Left ventricle myocardium inferior (tissue), 1 donor: ENCODE results near the gene CTH. TPM values are rescaled to one million over a fixed set of nuclear protein-coding genes. Genes with fewer than 3 reads are reported as not detected.
A peak's percentile ranks its signal among the peaks of the same experiment; 100 is the strongest.

Experiments used
- DNase-seq: peaks from one replicate; pipeline ENCODE4 v3.0.0-alpha.2; 2020
- H3K27ac ChIP-seq: fragments of 200-600 bp; replicated peaks from 2 replicates; pipeline ENCODE4 v1.8.0; 2021
- H3K27me3 ChIP-seq: fragments of 200-600 bp; 2 replicates; pipeline ENCODE4 v1.8.0; 2021; ENCODE audit warnings: low read depth
- H3K36me3 ChIP-seq: fragments of 200-600 bp; 2 replicates; pipeline ENCODE4 v1.8.0; 2021
- H3K4me1 ChIP-seq: fragments of 200-600 bp; 2 replicates; pipeline ENCODE4 v1.8.0; 2021
- H3K4me3 ChIP-seq: fragments of 200-600 bp; 2 replicates; pipeline ENCODE4 v1.8.0; 2021; ENCODE audit warnings: mild to moderate bottlenecking, moderate library complexity
- H3K9me3 ChIP-seq: fragments of 200-600 bp; replicated peaks from 2 replicates; pipeline ENCODE4 v1.8.0; 2021
- intact Hi-C: fragments of 100-400 bp; cut with micrococcal nuclease; formaldehyde crosslinking; loops from one replicate; pipeline ENCODE4 v1.11.0; 2022
- total RNA-seq: library from RNA; stranded (reverse); fragmentation: NEBNext Ultra II Directional; extraction: Animal tissue kit (Norgen Biotek cat#: 25700); gene quantifications from one replicate; pipeline ENCODE4 v1.2.1, GENCODE V29; 2021
- TF ChIP-seq, protein P1 (sequence below): fragments of 200-600 bp; IDR thresholded peaks from 2 replicates; pipeline ENCODE4 v1.8.0; 2021; ENCODE audit warnings: antibody characterized with exemption, mild to moderate bottlenecking, borderline replicate concordance
- donor health status: DM: no; HTN: yes; CAD: no; lungs with severe emphysema.

The CTH gene
- total RNA-seq, 1 donor from 2014 or later: 0.91 TPM

DNA sequence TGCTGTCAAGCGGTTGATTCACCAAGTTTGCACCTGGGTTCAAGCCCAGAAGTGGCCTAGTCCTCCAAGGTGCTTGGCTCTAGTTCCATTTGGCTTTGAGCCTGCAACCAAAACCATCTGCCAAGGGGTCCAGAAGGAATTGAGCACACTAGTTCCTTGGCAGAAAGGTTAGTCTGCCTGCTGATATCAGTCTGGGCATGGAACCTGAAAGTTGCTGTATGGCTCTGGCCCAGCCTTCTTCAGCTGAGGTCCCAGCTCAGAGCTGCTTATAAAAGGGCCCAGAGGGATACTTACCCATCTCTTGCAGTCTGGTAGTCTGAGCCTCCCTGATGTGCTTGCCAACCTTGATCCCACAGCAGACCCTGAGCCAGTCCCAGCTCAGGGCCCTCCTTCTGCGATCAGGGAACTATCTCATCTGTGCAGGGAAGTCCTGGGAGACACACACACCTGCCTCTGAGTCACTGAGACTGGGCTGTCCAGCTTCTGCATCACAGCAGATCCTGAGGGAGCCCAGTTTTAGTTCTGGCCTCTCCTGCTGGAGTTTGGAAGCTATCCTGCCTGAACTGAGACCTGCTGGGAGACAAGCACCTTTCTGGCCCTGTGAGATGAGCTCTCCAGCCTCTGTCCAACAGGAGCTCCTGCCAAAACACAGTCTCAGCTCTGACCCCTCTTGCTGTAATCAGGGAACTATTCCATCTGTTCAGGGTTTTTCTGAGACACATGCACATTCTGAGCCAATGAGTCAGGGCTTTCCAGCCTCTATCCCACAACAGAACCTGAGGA lies 75.8 kb downstream of the CTH start:
- Histone ChIP-seq H3K4me3 (no peak overlapping the region), H3K27ac (no peak overlapping the region), H3K36me3 (no peaks in the 10 kb centered on the region), H3K9me3 (peaks cover 4% of the 10 kb centered on the region), H3K4me1 (peaks cover 12% of the 10 kb centered on the region), H3K27me3 (no peaks in the 10 kb centered on the region)
- TF ChIP-seq, protein P1, sequence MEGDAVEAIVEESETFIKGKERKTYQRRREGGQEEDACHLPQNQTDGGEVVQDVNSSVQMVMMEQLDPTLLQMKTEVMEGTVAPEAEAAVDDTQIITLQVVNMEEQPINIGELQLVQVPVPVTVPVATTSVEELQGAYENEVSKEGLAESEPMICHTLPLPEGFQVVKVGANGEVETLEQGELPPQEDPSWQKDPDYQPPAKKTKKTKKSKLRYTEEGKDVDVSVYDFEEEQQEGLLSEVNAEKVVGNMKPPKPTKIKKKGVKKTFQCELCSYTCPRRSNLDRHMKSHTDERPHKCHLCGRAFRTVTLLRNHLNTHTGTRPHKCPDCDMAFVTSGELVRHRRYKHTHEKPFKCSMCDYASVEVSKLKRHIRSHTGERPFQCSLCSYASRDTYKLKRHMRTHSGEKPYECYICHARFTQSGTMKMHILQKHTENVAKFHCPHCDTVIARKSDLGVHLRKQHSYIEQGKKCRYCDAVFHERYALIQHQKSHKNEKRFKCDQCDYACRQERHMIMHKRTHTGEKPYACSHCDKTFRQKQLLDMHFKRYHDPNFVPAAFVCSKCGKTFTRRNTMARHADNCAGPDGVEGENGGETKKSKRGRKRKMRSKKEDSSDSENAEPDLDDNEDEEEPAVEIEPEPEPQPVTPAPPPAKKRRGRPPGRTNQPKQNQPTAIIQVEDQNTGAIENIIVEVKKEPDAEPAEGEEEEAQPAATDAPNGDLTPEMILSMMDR: no peak
- intact Hi-C loops: no loop called here
- DNase-seq: no peak

DNA sequence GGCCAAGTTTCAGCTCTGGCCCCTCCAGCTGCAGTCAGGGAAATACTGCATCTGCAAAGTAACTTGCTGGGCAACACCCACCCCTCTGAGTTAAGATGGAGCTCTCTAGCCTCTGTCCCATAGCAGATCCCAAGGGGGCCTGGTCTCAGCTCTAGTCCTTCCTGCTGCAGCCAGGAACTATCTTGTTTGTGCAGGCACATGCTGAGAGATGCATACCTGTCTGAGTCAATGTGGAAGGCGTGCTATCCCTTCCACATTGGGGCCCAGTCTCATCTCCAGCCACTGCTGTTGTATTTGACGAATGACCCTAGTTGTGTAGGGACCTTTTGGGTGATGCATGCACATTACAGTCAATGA lies 76.4 kb downstream of the CTH start:
- no peak overlapping the region for H3K27ac ChIP-seq
- TF ChIP-seq, protein P1: no peak
- peaks cover 4% of the 10 kb centered on the region for H3K9me3 ChIP-seq
- peaks cover 12% of the 10 kb centered on the region for H3K4me1 ChIP-seq
- H3K27me3 ChIP-seq: no peaks in the 10 kb centered on the region
- H3K4me3 ChIP-seq: no peak overlapping the region
- no peak for DNase-seq
- H3K36me3 ChIP-seq: no peaks in the 10 kb centered on the region
- intact Hi-C loops: no loop called here

DNA sequence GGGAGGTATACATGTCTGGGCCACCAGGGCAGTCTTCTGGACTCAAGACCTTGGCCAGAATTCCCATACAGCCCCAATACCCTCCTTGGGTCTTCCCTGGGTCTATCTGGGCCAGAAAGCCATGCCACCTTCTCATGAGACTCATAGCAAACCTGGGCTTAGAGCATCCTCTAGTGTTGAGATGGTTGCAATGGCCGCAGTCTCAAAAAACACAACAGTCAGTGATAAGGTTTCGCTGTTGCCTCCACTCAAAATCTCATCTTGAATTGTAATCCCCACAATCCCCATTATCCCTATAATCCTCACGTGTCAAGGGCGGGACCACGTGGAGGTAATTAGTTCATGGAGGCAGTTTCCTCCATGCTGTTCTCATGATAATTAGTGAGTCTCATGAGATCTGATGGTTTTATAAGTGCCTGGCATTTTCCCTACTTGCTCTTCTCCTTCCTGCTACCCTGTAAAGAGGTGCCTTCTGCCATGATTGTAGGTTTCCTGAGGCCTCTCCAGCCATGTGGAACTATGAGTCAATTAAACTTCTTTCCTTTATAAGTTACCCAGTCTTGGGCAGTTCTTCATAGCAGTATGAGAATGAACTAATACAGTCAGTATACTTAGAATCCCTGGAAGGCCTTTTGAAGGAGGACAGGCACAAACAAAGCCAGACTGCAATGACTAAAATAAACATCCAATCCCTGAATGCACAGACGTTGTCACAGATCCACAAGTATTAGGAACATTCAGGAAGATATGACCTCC lies 77.0 kb downstream of the CTH start:
- intact Hi-C loops: no loop called here
- H3K4me1 ChIP-seq: peaks cover 12% of the 10 kb centered on the region
- no peak for DNase-seq
- H3K4me3 ChIP-seq: no peak overlapping the region
- H3K27ac ChIP-seq: no peak overlapping the region
- H3K9me3 ChIP-seq: peaks cover 4% of the 10 kb centered on the region
- H3K36me3 ChIP-seq: no peaks in the 10 kb centered on the region
- TF ChIP-seq, protein P1: peak; percentile 67
- H3K27me3 ChIP-seq: no peaks in the 10 kb centered on the region

Other genes with a start within 250 kb of the CTH start
- gene LRRC40, start 205.7 kb upstream of the CTH start, total RNA-seq: 9.0 TPM
- gene SRSF11, start 189.9 kb upstream of the CTH start, total RNA-seq: 48.6 TPM
- gene ANKRD13C, start 56.5 kb upstream of the CTH start, total RNA-seq: 9.5 TPM